ENCODE results near the gene TNFRSF4. TPM values are rescaled to one million over a fixed set of nuclear protein-coding genes. Genes with fewer than 3 reads are reported as not detected.

Gene TNFRSF4
- total RNA-seq, 2 donors from 2014 or later, result 1.2 to 2.3 TPM

GRCh38 chr1:1223321-1223720 is 9.4 kb upstream of the TNFRSF4 start:
- Histone ChIP-seq H3K9ac (ENCODE audit: low read depth in 2 of 2, low read length in 2 of 2) (no peak overlapping the region), H3K27ac (no peak overlapping the region), H3K9me3 (no peaks in the 10 kb centered on the region), H3K36me3 (peaks cover 29% of the 10 kb centered on the region), H3K4me3 (no peak overlapping the region), H3K27me3 (no peaks in the 10 kb centered on the region), H3K4me1 (peaks cover 6% of the 10 kb centered on the region)
- DNase-seq, result no peak
- intact Hi-C loops (cut with DNase I), result loop anchor here (10.0 kb wide), 1 partner anchor 49 kb away; the partner anchor contains the start of gene TTLL10
- TF ChIP-seq, protein P1, sequence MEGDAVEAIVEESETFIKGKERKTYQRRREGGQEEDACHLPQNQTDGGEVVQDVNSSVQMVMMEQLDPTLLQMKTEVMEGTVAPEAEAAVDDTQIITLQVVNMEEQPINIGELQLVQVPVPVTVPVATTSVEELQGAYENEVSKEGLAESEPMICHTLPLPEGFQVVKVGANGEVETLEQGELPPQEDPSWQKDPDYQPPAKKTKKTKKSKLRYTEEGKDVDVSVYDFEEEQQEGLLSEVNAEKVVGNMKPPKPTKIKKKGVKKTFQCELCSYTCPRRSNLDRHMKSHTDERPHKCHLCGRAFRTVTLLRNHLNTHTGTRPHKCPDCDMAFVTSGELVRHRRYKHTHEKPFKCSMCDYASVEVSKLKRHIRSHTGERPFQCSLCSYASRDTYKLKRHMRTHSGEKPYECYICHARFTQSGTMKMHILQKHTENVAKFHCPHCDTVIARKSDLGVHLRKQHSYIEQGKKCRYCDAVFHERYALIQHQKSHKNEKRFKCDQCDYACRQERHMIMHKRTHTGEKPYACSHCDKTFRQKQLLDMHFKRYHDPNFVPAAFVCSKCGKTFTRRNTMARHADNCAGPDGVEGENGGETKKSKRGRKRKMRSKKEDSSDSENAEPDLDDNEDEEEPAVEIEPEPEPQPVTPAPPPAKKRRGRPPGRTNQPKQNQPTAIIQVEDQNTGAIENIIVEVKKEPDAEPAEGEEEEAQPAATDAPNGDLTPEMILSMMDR (IDR thresholded peaks at IDR 0.05), result no peak

- H3K36me3 ChIP-seq, result peaks cover 29% of the 10 kb centered on the region
- intact Hi-C loops (cut with DNase I), result loop anchor here (10.0 kb wide), 1 partner anchor 48 kb away; the partner anchor contains the start of gene TTLL10
Observed at GRCh38 chr1:1222575-1223225, 8.7 kb upstream of the TNFRSF4 start.

GRCh38 chr1:1221887-1222574 is 8.1 kb upstream of the TNFRSF4 start:
- H3K36me3 ChIP-seq, result peaks cover 31% of the 10 kb centered on the region

More at GRCh38 chr1:1222575-1223225, 8.7 kb upstream of the TNFRSF4 start:
- no peaks in the 10 kb centered on the region for H3K27me3 ChIP-seq
- no peak for DNase-seq
- no peaks in the 10 kb centered on the region for H3K9me3 ChIP-seq
- H3K27ac ChIP-seq, result no peak overlapping the region
- no peak overlapping the region for H3K9ac ChIP-seq (ENCODE audit: low read depth in 2 of 2, low read length in 2 of 2)
- H3K4me1 ChIP-seq, result peaks cover 6% of the 10 kb centered on the region
- TF ChIP-seq, protein P1 (IDR thresholded peaks at IDR 0.05), result no peak
- no peak overlapping the region for H3K4me3 ChIP-seq

DNA sequence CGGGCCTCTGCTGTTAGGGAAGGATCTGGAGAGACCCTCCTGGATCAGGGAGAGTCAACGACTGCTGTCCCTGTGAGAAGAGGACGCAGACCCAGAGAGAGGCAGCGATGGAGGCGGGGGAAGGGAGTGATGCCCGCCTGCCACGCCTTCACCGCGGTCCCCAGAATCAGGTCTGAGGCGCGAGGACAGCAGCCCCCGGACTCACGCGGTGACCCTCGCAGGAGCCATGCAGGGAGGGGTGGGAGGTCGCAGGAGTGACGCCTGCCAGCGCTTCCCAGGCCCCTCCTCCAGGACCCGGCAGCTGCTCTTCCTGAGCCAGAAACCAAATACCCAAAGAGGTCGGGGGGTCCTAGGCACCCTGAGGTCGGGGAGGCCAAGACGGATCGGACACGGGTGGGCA is 6.2 kb upstream of the TNFRSF4 start:
- TF ChIP-seq, protein P1 (IDR thresholded peaks at IDR 0.05), result no peak
- no peak overlapping the region for H3K4me3 ChIP-seq
- no peak overlapping the region for H3K27ac ChIP-seq
- peaks cover 31% of the 10 kb centered on the region for H3K36me3 ChIP-seq
- no peaks in the 10 kb centered on the region for H3K27me3 ChIP-seq
- peaks cover 6% of the 10 kb centered on the region for H3K4me1 ChIP-seq
- intact Hi-C loops (cut with DNase I), result loop anchor here (10.0 kb wide), 1 partner anchor 45 kb away; the partner anchor contains the start of gene TTLL10
- no peak for DNase-seq
- H3K9ac ChIP-seq (ENCODE audit: low read depth in 2 of 2, low read length in 2 of 2), result no peak overlapping the region
- no peaks in the 10 kb centered on the region for H3K9me3 ChIP-seq

More at GRCh38 chr1:1221887-1222574, 8.1 kb upstream of the TNFRSF4 start:
- intact Hi-C loops (cut with DNase I), result loop anchor here (10.0 kb wide), 1 partner anchor 47 kb away; the partner anchor contains the start of gene TTLL10
- Histone ChIP-seq H3K9me3 (no peaks in the 10 kb centered on the region), H3K9ac (ENCODE audit: low read depth in 2 of 2, low read length in 2 of 2) (no peak overlapping the region), H3K4me1 (peaks cover 6% of the 10 kb centered on the region), H3K27ac (no peak overlapping the region), H3K4me3 (no peak overlapping the region), H3K27me3 (no peaks in the 10 kb centered on the region)
- DNase-seq, result peak; percentile 67
- TF ChIP-seq, protein P1 (IDR thresholded peaks at IDR 0.05), result no peak

GRCh38 chr1:1219341-1219740 is 5.4 kb upstream of the TNFRSF4 start:
- TF ChIP-seq, protein P1 (IDR thresholded peaks at IDR 0.05), result no peak
- no peak for DNase-seq
- intact Hi-C loops (cut with DNase I), result no loop called here
- Histone ChIP-seq H3K9me3 (no peaks in the 10 kb centered on the region), H3K4me1 (peaks cover 6% of the 10 kb centered on the region), H3K27me3 (no peaks in the 10 kb centered on the region), H3K27ac (no peak overlapping the region), H3K9ac (ENCODE audit: low read depth in 2 of 2, low read length in 2 of 2) (no peak overlapping the region), H3K36me3 (peaks cover 31% of the 10 kb centered on the region), H3K4me3 (no peak overlapping the region)

Measured in colonic mucosa (tissue), 4 donors.